Liver (tissue), 9 donors: Measurements from ENCODE around the gene TYRO3. TPM values are rescaled to one million over a fixed set of nuclear protein-coding genes. Genes with fewer than 3 reads are reported as not detected.

Source experiments
- DNase-seq: peaks from one replicate; pipeline ENCODE4 v3.0.0-alpha.2; 2017; ENCODE audit warnings: low spot score
- H3K27ac ChIP-seq, 2 donors: one replicate each; pipeline ENCODE4 v1.7.0; 2013; ENCODE audit warnings: inconsistent platforms in 2 of 2, low read length in 2 of 2, control low read depth in 1 of 2, low read depth in 1 of 2, mild to moderate bottlenecking in 1 of 2
- H3K27me3 ChIP-seq, 4 donors: one replicate each; pipeline versions ENCODE4 v1.6.1 to v1.7.0; 2013; ENCODE audit warnings: low read length in 3 of 4, inconsistent platforms in 1 of 4, mild to moderate bottlenecking in 1 of 4, moderate library complexity in 1 of 4; ENCODE audit not compliant: control insufficient read depth in 4 of 4, insufficient read depth in 4 of 4
- H3K36me3 ChIP-seq, 4 donors: one replicate each; pipeline versions ENCODE4 v1.6.1 to v1.7.0; 2013; ENCODE audit warnings: low read length in 3 of 4, mild to moderate bottlenecking in 3 of 4, low read depth in 1 of 4, moderate library complexity in 1 of 4; ENCODE audit not compliant: control insufficient read depth in 4 of 4, insufficient read depth in 3 of 4
- H3K4me1 ChIP-seq, 4 donors: one replicate each; pipeline versions ENCODE4 v1.6.1 to v1.7.0; 2013; ENCODE audit warnings: low read length in 3 of 4, mild to moderate bottlenecking in 3 of 4, moderate library complexity in 1 of 4; ENCODE audit not compliant: control insufficient read depth in 4 of 4, insufficient read depth in 4 of 4
- H3K4me3 ChIP-seq, 3 donors: one replicate each; pipeline versions ENCODE4 v1.6.1 to v1.7.0; 2013; ENCODE audit warnings: low read length in 3 of 3, control low read depth in 1 of 3, low read depth in 1 of 3, mild to moderate bottlenecking in 1 of 3
- H3K9ac ChIP-seq, 2 donors: one replicate each; pipeline ENCODE4 v1.7.0; 2013; ENCODE audit warnings: low read length in 2 of 2, mild to moderate bottlenecking in 2 of 2, moderate library complexity in 2 of 2, control low read depth in 1 of 2, low read depth in 1 of 2
- H3K9me3 ChIP-seq, 4 donors: one replicate each; pipeline versions ENCODE4 v1.6.1 to v1.7.0; 2013; ENCODE audit warnings: low read length in 3 of 4; ENCODE audit not compliant: control insufficient read depth in 4 of 4
- FOXA1 ChIP-seq: IDR thresholded peaks from 2 replicates; pipeline ENCODE4 v1.6.1; 2016; ENCODE audit warnings: antibody characterized with exemption
- FOXA2 ChIP-seq: IDR thresholded peaks from 2 replicates; pipeline ENCODE4 v1.6.1; 2016; ENCODE audit warnings: antibody characterized with exemption
- GABPA ChIP-seq, 2 donors: IDR thresholded peaks in 1 of 2; conservative IDR thresholded peaks in 1 of 2; 2 replicates each; pipeline ENCODE4 v1.6.1; 2016; ENCODE audit warnings: antibody characterized with exemption in 2 of 2, mild to moderate bottlenecking in 1 of 2, moderate library complexity in 1 of 2
- HNF4A ChIP-seq, 2 donors: conservative IDR thresholded peaks; 2 replicates each; pipeline ENCODE4 v1.6.1; 2016; ENCODE audit warnings: antibody characterized with exemption in 2 of 2, mild to moderate bottlenecking in 2 of 2
- HNF4G ChIP-seq: IDR thresholded peaks from 2 replicates; pipeline ENCODE4 v1.6.1; 2016; ENCODE audit warnings: antibody characterized with exemption
- JUND ChIP-seq, 2 donors: IDR thresholded peaks; 2 replicates each; pipeline ENCODE4 v1.6.1; 2016; ENCODE audit warnings: antibody characterized with exemption in 2 of 2
- RAD21 ChIP-seq, 2 donors: IDR thresholded peaks; 2 replicates each; pipeline ENCODE4 v1.6.1; 2016; ENCODE audit warnings: antibody characterized with exemption in 2 of 2, mild to moderate bottlenecking in 2 of 2
- RXRA ChIP-seq, 2 donors: IDR thresholded peaks; 2 replicates each; pipeline ENCODE4 v1.6.1; 2017 to 2018; ENCODE audit warnings: antibody characterized with exemption in 2 of 2, mild to moderate bottlenecking in 1 of 2
- YY1 ChIP-seq: IDR thresholded peaks from 2 replicates; pipeline ENCODE4 v1.6.1; 2016; ENCODE audit warnings: antibody characterized with exemption, mild to moderate bottlenecking
- WGBS: extraction: QIAGEN DNeasy Blood & Tissue Kit; methylation state at CpG from one replicate; pipeline ENCODE4 v1.1.7; 2013; 5-methylcytosine and 5-hydroxymethylcytosine counted together
- polyA plus RNA-seq, 2 donors: library from polyadenylated mRNA; stranded (reverse) in 1 of 2; unstranded in 1 of 2; fragments of 200-250 nt in 1 of 2; fragments of >200 nt in 1 of 2; fragmentation: Nextera tagmentation in 1 of 2; extraction: Ambion mirVana in 1 of 2; gene quantifications; one replicate each; pipeline versions ENCODE4 v1.2.1 to v1.2.3, GENCODE V29; 2013 to 2015
- total RNA-seq, 2 donors: library from RNA; depleted of rRNA; stranded (reverse); fragments of >200 nt; gene quantifications; one replicate each; pipeline ENCODE4 v1.2.3, GENCODE V29; 2014
- TF ChIP-seq, protein P1 (sequence below): fragments of 150-350 bp; IDR thresholded peaks from 2 replicates; pipeline ENCODE4 v1.5.1; 2017; ENCODE audit warnings: improper control_type of control experiment, low read depth, low read length; ENCODE audit not compliant: missing input control
- TF ChIP-seq, protein P2 (sequence below): IDR thresholded peaks from 2 replicates; pipeline ENCODE4 v1.6.1; 2016; ENCODE audit warnings: antibody characterized with exemption
- TF ChIP-seq, protein P3 (sequence below): IDR thresholded peaks from 2 replicates; pipeline ENCODE4 v1.6.1; 2016; ENCODE audit warnings: antibody characterized with exemption, mild to moderate bottlenecking
- donor health status: healthy.
- donor health status: healthy.
- donor health status: healthy.
- donor health status: healthy.
- donor health status: healthy.

TYRO3 gene
- total and polyA plus RNA-seq, 4 donors = 1.1 to 2.3 (median 2.3) TPM

DNA sequence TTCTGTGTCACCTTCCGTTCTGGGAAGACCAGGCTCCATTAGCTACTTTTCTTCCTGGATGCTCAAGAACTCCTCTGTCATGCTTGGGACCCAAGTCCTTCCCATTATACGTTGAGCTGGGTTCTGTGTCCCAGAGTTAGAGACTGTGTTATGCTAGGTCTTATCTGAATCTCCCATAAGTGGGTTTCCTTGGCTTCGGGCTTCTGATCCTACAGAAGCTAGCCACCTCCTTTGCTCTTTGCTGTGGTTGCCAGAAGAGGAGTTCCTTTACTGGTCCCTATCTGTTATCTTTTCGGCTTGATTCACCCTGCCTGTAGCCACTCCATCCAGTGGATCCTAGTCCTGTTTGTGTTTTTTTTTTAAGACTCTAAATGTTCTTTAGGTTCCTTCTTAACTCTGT lies 38.0 kb downstream of the TYRO3 start:
- no peak overlapping the region for H3K4me3 ChIP-seq
- TF ChIP-seq JUND (IDR thresholded peaks at IDR 0.05) (no peak), GABPA (IDR thresholded peaks at IDR 0.05 in 1 of 2, conservative IDR thresholded peaks at IDR 0.05 in 1 of 2) (no peak), YY1 (no peak), FOXA1 (no peak), FOXA2 (no peak), RXRA (IDR thresholded peaks at IDR 0.05) (no peak), RAD21 (IDR thresholded peaks at IDR 0.05) (no peak), HNF4A (conservative IDR thresholded peaks at IDR 0.05) (no peak)
- TF ChIP-seq, protein P1, sequence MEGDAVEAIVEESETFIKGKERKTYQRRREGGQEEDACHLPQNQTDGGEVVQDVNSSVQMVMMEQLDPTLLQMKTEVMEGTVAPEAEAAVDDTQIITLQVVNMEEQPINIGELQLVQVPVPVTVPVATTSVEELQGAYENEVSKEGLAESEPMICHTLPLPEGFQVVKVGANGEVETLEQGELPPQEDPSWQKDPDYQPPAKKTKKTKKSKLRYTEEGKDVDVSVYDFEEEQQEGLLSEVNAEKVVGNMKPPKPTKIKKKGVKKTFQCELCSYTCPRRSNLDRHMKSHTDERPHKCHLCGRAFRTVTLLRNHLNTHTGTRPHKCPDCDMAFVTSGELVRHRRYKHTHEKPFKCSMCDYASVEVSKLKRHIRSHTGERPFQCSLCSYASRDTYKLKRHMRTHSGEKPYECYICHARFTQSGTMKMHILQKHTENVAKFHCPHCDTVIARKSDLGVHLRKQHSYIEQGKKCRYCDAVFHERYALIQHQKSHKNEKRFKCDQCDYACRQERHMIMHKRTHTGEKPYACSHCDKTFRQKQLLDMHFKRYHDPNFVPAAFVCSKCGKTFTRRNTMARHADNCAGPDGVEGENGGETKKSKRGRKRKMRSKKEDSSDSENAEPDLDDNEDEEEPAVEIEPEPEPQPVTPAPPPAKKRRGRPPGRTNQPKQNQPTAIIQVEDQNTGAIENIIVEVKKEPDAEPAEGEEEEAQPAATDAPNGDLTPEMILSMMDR = no peak
- TF ChIP-seq, protein P2, sequence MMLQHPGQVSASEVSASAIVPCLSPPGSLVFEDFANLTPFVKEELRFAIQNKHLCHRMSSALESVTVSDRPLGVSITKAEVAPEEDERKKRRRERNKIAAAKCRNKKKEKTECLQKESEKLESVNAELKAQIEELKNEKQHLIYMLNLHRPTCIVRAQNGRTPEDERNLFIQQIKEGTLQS = no peak
- TF ChIP-seq, protein P3, sequence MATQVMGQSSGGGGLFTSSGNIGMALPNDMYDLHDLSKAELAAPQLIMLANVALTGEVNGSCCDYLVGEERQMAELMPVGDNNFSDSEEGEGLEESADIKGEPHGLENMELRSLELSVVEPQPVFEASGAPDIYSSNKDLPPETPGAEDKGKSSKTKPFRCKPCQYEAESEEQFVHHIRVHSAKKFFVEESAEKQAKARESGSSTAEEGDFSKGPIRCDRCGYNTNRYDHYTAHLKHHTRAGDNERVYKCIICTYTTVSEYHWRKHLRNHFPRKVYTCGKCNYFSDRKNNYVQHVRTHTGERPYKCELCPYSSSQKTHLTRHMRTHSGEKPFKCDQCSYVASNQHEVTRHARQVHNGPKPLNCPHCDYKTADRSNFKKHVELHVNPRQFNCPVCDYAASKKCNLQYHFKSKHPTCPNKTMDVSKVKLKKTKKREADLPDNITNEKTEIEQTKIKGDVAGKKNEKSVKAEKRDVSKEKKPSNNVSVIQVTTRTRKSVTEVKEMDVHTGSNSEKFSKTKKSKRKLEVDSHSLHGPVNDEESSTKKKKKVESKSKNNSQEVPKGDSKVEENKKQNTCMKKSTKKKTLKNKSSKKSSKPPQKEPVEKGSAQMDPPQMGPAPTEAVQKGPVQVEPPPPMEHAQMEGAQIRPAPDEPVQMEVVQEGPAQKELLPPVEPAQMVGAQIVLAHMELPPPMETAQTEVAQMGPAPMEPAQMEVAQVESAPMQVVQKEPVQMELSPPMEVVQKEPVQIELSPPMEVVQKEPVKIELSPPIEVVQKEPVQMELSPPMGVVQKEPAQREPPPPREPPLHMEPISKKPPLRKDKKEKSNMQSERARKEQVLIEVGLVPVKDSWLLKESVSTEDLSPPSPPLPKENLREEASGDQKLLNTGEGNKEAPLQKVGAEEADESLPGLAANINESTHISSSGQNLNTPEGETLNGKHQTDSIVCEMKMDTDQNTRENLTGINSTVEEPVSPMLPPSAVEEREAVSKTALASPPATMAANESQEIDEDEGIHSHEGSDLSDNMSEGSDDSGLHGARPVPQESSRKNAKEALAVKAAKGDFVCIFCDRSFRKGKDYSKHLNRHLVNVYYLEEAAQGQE = no peak

DNA sequence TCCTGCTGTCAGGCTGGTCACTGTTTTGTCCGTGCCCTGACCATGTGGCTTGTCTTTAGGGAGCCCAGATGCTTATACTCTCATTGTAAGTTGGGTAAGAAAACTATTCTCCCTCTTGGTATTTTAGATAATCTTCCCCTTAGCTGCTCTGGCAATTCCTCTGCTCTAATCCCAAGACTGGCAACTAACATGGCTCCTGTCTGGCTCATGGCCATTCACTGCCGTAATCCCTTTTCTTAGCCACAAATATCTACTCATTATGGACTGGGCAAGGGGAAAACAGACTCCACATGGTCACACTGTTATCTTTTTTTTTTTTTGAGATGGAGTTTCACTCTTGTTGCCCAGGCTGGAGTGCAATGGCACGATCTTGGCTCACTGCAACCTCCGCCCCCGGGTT lies 38.8 kb downstream of the TYRO3 start:
- H3K9ac ChIP-seq = no peak overlapping the region
- no peaks in the 10 kb centered on the region for H3K9me3 ChIP-seq
- no peaks in the 10 kb centered on the region for H3K27me3 ChIP-seq
- no peak overlapping the region for H3K4me3 ChIP-seq
- no peak for DNase-seq
- WGBS = 95% methylated on average over 5 of the region's 5 CpGs
- TF ChIP-seq HNF4G (no peak), FOXA2 (no peak), GABPA (IDR thresholded peaks at IDR 0.05 in 1 of 2, conservative IDR thresholded peaks at IDR 0.05 in 1 of 2) (no peak)
- TF ChIP-seq, protein P1 = no peak
- TF ChIP-seq, protein P2 = no peak
- H3K36me3 ChIP-seq = no peaks in the 10 kb centered on the region
- H3K27ac ChIP-seq = no peak overlapping the region
- H3K4me1 ChIP-seq = no peaks in the 10 kb centered on the region

More for the DNA sequence above, 38.0 kb downstream of the TYRO3 start:
- Histone ChIP-seq H3K27me3 (no peaks in the 10 kb centered on the region), H3K36me3 (no peaks in the 10 kb centered on the region), H3K9me3 (no peaks in the 10 kb centered on the region), H3K27ac (no peak overlapping the region), H3K4me1 (no peaks in the 10 kb centered on the region), H3K9ac (no peak overlapping the region)
- no peak for DNase-seq
- WGBS = 85% methylated on average over 4 of the region's 4 CpGs
